CD1c-positive myeloid dendritic cell (primary cell): ENCODE results near the gene INPP4B.
A peak's percentile ranks its signal among the peaks of the same experiment; 100 is the strongest.
"Not testable (repeated sequence)": the region's sequence is repeated elsewhere in the genome, so short reads cannot be mapped to it uniquely, and the experiment has no call there.

Experiments
- DNase-seq: peaks from one replicate; pipeline ENCODE4 v3.0.0-alpha.2; 2016; ENCODE audit errors: extremely low spot score

The INPP4B gene

GRCh38 chr4:142547974-142548373, 298.1 kb downstream of the INPP4B start:
- DNase-seq, result no peak

DNA sequence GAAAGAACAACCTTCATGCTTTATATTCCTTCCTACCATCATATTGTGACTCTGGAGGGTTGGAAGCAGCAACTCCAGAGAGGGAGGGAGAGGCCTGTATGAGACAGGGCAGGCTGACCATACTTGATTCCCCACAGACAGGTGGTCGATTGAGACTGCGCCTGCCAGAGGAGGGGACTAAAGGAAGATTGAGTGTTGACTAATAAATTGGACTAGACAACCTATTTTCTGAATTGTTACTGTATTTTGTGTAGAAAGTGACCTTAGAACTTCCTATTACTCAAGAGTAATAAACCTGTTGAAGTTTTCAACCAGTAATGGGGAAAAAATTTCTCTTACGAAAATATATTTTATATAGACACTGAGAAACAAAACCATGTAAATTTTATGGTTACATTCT, 301.5 kb downstream of the INPP4B start:
- no peak for DNase-seq

GRCh38 chr4:142544039-142544438, 302.1 kb downstream of the INPP4B start:
- DNase-seq, result no peak

DNA sequence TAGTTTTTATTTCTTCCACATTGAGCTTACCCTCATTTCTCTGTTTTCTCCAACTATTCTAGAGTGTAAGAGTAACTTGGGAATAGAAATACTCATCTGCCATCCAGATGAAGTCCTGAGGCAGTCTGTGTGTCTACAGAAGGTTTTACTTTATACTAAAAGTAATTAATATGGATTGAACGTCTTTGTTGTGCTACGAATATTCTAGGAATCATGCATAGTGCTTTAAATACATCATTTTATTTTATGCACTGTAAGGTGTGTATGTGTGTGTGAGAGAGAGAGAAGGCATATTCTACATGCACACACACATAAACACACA, 305.7 kb downstream of the INPP4B start:
- no peak for DNase-seq

DNA sequence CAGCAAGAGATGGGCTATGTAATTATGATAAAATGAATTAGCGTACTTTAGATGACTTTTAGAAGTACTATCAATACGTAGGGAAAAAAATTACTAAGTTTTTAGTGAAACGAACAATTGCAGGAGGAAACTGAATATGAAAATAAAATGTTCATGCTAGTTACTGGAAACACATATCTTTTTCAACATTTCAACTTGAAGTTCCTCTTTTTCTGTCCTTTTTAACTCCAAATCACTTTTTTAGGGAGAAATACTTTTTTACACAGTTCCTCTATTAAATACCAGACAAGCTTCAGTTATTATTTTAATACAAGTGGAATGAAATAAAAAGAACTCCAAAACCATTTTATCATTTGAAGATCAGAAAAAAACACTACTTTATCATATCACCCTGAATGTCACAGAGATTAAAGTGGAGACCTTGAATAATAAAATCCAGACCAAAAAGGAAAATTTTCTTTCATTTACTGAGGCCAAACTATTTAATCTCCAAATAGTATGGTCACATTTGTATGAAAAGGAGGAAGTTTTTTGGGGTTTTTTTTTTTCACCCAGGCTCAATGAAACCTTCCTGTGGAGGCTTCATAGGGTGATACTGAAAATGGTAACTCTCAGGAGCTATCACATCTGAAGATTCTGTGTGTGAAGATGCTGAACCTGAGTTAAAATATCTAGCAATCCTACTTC, 306.2 kb downstream of the INPP4B start:
- peak; percentile 15 for DNase-seq

DNA sequence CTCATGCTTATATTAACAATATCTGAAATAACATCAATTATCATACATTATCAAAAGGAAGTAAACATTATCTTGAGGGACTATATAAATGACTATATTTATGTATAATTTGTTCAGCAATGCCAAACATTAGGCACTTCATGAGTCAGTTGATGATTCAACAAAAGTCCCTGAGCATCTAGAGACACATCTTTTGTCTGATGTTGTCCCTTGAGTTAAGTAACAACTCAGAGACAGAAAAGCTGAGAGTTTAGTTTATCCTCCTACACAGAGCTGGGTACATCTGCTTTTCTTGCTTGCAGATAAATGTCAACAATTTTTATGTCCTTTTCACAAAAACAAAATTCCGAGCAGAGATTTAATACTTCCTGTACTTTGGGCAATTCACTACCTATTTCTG, 311.1 kb downstream of the INPP4B start:
- DNase-seq, result no peak

- no peak for DNase-seq
These were observed 314.0 kb downstream of the INPP4B start for GRCh38 chr4:142532054-142532453.

DNA sequence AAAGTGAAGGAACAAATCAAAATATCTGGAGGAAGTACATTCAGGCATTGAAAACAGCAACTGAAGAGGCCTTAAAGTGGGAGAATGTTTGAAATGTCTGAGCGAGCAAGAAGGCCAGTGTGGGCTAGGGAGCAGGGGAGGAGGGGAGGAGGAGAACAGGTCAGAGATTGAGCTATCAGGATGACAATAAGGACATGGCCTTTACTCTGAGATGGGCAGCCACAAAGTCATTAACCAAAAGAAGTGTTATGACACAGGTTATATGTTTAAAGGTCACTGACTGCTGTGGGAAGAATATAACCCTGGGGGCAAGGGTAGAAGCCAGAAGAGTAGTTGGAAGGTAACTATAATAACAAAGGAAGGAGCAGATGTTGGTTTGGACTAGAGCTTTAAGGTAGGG, 315.4 kb downstream of the INPP4B start:
- no peak for DNase-seq

DNA sequence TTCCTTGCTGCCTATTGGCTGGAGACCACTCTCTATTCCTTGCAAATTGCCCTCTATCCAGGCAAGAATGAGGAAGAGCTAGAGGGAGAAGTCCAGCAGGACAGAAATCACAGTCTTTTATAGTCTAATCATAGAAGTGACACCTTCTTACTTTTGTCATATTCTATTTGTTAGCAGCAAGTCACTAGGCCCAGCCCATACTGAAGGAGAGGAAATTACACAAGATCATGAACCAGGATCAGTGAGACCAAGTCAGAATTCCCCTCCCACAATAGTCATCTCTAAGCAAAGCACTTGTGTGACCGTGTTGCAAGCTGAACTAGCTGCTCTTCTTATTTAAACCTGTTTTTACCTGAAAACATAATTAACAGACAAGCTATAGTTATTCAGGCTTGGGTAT, 317.7 kb downstream of the INPP4B start:
- DNase-seq, result no peak

- DNase-seq, result no peak
These were observed 323.0 kb downstream of the INPP4B start for GRCh38 chr4:142523111-142523510.

- no peak for DNase-seq
These were observed 326.8 kb downstream of the INPP4B start for GRCh38 chr4:142519342-142519741.

DNA sequence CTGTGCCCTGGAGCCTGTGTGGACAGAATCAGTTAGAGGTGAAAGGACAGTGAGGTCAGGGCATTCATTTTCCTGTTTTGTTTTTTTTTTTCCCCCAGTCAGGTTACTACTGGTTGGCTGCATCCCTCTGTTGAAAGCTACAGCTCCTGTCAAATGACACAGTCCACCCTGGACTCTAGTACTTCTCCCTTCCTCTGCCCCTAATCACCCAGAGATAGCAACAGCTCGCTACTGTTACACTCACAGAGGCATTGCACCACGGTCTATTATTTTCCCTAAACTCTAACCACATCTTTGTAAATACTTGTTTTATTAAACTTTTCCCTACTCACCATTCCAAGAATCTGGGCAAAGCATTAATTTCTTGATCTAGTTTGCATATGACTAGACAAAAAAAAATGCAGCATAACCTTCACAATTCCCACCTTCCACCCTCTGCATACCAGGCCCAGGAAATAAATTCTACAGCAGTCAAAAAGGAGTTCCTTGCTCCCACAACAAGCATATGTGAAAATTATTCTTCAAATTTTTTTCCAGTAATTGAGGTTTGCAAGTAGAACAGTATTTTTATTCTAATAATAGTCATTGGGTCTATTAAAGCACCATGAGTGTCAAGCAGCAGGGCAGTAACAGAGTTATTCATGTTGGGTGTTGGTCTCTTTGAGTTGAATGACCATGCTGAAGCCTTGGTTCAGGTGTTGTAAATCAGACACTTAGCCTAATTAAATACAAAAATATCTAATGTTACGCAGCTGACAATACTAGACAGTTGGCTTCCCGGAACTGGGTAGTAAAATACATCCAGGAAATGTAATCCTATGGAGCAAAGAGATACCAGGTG, 329.2 kb downstream of the INPP4B start:
- no peak for DNase-seq

DNA sequence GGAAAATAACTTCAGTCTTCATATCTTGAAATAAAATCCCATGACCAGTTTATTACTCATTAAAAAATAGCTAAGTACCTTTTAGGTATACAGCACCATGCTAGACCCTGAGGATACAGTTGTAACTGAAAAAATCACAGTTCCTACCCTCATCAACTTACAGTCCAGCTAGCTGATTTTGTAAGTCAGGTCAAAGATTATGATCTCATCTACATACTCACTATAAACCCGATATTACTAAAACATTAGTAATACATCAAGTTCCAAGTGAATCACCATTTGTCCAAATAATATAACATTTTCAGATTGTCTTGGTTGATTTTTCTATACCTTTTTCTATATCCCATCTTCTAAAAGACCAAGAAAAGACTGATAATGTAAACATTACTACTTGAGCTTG, 333.9 kb downstream of the INPP4B start:
- no peak for DNase-seq

GRCh38 chr4:142509881-142510280, 336.2 kb downstream of the INPP4B start:
- DNase-seq, result no peak

DNA sequence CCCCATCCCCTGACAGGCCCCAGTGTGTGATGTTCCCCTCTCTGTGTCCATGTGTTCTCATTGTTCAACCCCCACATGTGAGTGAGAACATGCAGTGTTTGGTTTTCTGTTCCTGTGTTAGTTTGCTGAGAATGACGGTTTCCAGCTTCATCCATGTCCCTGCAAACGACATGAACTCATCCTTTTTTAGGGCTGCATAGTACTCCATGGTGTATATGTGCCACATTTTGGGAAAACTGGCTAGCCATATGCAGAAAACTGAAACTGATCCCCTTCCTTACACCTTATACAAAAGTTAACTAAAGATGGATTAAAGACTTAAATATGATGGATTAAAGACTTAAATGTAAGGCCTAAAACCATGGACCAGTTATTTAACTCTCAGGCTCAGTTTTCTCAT, 336.7 kb downstream of the INPP4B start:
- not testable (repeated sequence) for DNase-seq

DNA sequence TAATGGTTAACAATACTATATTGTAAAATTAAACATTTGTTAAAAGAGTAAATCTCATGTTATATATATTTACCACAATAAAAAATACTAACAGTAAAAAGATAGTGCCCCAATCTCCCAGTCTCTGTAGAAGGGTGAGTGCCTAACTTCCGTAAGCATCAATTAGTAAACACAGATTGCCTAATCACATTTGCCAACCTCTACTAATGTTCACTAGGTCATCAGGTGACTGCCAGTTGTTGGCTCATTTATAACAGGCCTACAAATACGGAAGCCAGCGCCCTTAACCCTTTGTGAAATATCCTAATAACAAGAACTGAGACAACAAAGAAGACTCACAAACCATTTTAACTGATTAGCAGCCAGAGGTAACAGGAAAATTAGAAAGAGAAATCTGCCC, 345.1 kb downstream of the INPP4B start:
- no peak for DNase-seq

- no peak for DNase-seq
These were observed 348.5 kb downstream of the INPP4B start for GRCh38 chr4:142497606-142498005.

- no peak for DNase-seq
These were observed 352.6 kb downstream of the INPP4B start for GRCh38 chr4:142493255-142494110.

DNA sequence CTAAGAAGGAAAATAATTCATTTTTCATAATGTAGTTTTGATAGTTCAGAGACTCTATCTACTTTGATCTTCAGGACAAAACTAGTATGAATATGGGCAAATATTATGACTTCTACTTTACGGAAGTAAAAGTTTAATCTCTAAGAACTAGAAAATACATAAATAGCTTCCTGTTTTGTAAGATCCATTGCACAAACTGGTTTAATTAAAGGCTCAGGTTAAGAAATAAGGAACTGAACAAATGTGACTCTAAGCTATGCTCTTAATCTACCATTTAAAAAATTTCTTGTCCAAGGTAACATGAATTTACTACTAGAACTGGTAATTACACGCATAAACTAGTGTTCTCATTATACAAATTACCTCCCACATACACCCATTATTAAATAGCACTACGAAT, 360.6 kb downstream of the INPP4B start:
- DNase-seq, result peak; percentile 60

DNA sequence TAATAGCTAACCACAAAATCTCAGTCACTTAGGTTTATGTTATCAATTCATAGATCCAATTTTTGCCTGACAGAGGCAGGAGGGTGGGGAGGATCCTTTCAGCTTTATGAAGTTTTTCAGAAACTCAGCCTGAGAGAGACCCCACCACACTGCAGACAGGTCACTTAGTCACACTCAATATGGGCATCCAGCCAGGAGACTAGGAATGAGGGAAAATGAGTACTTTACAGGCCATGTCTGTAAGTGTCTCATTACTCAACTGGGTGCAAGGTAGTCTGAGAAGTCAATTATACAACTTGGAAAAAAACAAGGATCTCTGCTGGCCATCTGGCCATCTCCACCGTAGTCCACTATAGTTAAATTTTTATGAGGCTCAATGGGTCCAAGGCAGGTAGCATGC, 365.9 kb downstream of the INPP4B start:
- DNase-seq, result no peak

GRCh38 chr4:142475663-142476062, 370.4 kb downstream of the INPP4B start:
- no peak for DNase-seq

- DNase-seq, result no peak
These were observed 371.6 kb downstream of the INPP4B start for GRCh38 chr4:142474398-142475087.
